K562 (cell line): ENCODE results near the gene SLC25A28. TPM values are rescaled to one million over a fixed set of nuclear protein-coding genes. Genes with fewer than 3 reads are reported as not detected.

ENCODE experiments used
- CCNT2 ChIP-seq: IDR thresholded peaks from 2 replicates; pipeline ENCODE4 v1.6.1; 2011; ENCODE audit warnings: borderline replicate concordance, low read depth, mild to moderate bottlenecking, moderate library complexity, mixed read lengths, low read length; ENCODE audit not compliant: insufficient read length; ENCODE audit errors: extremely low read depth
- L3MBTL2 ChIP-seq: fragments of 450-650 bp; IDR thresholded peaks from 2 replicates; pipeline ENCODE4 v1.6.1; 2016; ENCODE audit warnings: mild to moderate bottlenecking, moderate library complexity
- LCOR ChIP-seq: sonication (generic); formaldehyde crosslinking; IDR thresholded peaks from 2 replicates; pipeline ENCODE4 v1.8.0; 2022; ENCODE audit warnings: mild to moderate bottlenecking, missing genetic modification reagents
- MTA3 ChIP-seq: fragments of 450-650 bp; formaldehyde crosslinking; IDR thresholded peaks from 2 replicates; pipeline ENCODE4 v1.6.1; 2017; ENCODE audit warnings: mild to moderate bottlenecking, borderline replicate concordance
- NR2C2 ChIP-seq, 2 experiments: fragments of 200-800 bp in 1 of 2; sonication (Bioruptor generic) in 1 of 2; sonication (generic) in 1 of 2; formaldehyde crosslinking in 1 of 2; IDR thresholded peaks; 2 replicates each; pipeline versions ENCODE4 v1.6.1 to v1.8.0; 2016 to 2022; ENCODE audit warnings: mild to moderate bottlenecking in 1 of 2, missing compliant biosample characterization in 1 of 2, missing genetic modification characterization in 1 of 2, missing genetic modification reagents in 1 of 2
- POLR2AphosphoS5 ChIP-seq: IDR thresholded peaks from 2 replicates; pipeline ENCODE4 v1.6.1; 2011; ENCODE audit warnings: mild to moderate bottlenecking, low read depth, low read length, moderate library complexity; ENCODE audit not compliant: control insufficient read depth, insufficient read depth
- RB1 ChIP-seq: fragments of 450-650 bp; IDR thresholded peaks from 2 replicates; pipeline ENCODE4 v1.6.1; 2017; ENCODE audit warnings: low read depth, mild to moderate bottlenecking
- SOX6 ChIP-seq: fragments of 450-650 bp; IDR thresholded peaks from 2 replicates; pipeline ENCODE4 v1.6.1; 2014; ENCODE audit warnings: mild to moderate bottlenecking
- SPI1 ChIP-seq: IDR thresholded peaks from 2 replicates; pipeline ENCODE4 v1.6.1; 2011; ENCODE audit warnings: low read depth, low read length, control low read depth, borderline replicate concordance
- TAF7 ChIP-seq: fragments of 450-650 bp; IDR thresholded peaks from 2 replicates; pipeline ENCODE4 v1.6.1; 2016; ENCODE audit warnings: missing genetic modification characterization, missing compliant biosample characterization
- TBP ChIP-seq: optimal IDR thresholded peaks from 2 replicates; pipeline ENCODE3; 2011; ENCODE audit warnings: low read depth, low read length, improper control_type of control experiment
- ZNF143 ChIP-seq: sonication (generic); formaldehyde crosslinking; IDR thresholded peaks from 2 replicates; pipeline ENCODE4 v1.9.0; 2022; ENCODE audit warnings: mild to moderate bottlenecking, missing genetic modification reagents
- ZNF589 ChIP-seq: fragments of 200-800 bp; sonication (Bioruptor generic); IDR thresholded peaks from 2 replicates; pipeline ENCODE4 v1.6.1; 2016; ENCODE audit warnings: low read depth, missing genetic modification characterization, missing compliant biosample characterization
- ZNF699 ChIP-seq: fragments of 250-450 bp; sonication (Bioruptor Pico); IDR thresholded peaks from 2 replicates; pipeline ENCODE4 v1.8.0; 2021; ENCODE audit warnings: mild to moderate bottlenecking, moderate library complexity; ENCODE audit not compliant: insufficient replicate concordance
- polyA plus RNA-seq, 8 experiments: library from polyadenylated mRNA; depleted of rRNA in 4 of 8; stranded (reverse) in 5 of 8; unstranded in 3 of 8; fragments of >200 nt; fragmentation: Nextera tagmentation in 2 of 8; fragmentation: Illumina TruSeq in 1 of 8; extraction: Ambion mirVana in 2 of 8; extraction: Trizol in 1 of 8; gene quantifications; 2 replicates each; pipeline versions ENCODE4 v1.2.1 to v1.2.3, GENCODE V29; 2011 to 2014; ENCODE audit warnings: inconsistent platforms in 1 of 8, missing spikeins in 1 of 8
- total RNA-seq, 7 experiments: library from RNA; depleted of rRNA in 6 of 7; stranded (reverse); fragments of >200 nt in 6 of 7; fragmentation: Illumina TruSeq in 2 of 7; extraction: Trizol in 2 of 7; gene quantifications; 2 replicates each; pipeline versions ENCODE4 v1.2.1 to v1.2.3, GENCODE V29; 2011 to 2021; ENCODE audit warnings: low replicate concordance in 1 of 7
- TF ChIP-seq, protein P1 (sequence below): sonication (generic); formaldehyde crosslinking; IDR thresholded peaks from 2 replicates; pipeline ENCODE4 v1.8.1; 2023; ENCODE audit warnings: mild to moderate bottlenecking, missing genetic modification reagents
- TF ChIP-seq, protein P2 (sequence below): fragments of 450-650 bp; IDR thresholded peaks from 2 replicates; pipeline ENCODE4 v1.6.1; 2017; ENCODE audit warnings: antibody characterized with exemption, mild to moderate bottlenecking
- TF ChIP-seq, protein P3 (sequence below): fragments of 450-650 bp; IDR thresholded peaks from 2 replicates; pipeline ENCODE4 v1.6.1; 2016; ENCODE audit warnings: mild to moderate bottlenecking

The SLC25A28 gene
- total and polyA plus RNA-seq, 9 of the 15 experiments (the other 6 are each of a cell fraction or from before 2014, with no cell fraction given): 6.2 to 32.3 (median 18.8) TPM

DNA sequence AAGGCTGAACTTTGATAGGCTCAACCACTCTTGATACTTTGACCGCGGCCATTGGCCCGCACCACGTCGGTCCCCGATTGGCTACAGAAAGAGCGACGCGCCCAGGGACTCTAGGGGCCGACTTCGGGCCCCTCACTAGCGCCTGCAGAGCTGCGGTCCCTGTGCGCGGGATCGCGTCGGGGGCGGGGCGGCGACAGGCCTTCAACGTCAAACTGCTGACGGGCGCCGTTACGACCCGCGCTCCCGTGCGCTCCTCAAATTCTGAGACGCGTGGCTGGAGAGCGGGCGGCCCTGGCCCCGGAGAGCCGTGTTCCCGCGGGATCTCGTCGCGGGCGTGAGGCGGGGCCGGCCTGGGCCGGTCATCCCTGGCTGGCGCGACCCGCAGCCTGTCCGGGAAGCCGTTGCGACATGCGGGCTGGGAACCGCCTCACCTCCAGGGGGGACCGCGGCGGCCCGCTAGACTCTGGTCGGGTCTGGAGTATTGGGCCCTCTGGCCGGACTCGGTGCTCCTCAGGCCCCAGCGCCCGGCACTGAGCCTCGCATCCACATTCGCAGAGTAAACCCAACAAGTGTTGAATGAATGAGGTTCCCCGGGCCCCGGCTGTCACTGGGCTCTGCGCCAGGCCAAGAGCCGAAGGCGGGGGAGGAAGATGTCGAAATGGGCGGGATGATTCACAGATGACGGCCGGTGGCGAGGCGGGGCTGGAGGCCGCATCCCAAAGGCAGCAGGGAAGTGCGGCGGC, 643 bp upstream of the SLC25A28 start (continued):
- TF ChIP-seq L3MBTL2 (peak; percentile 94), TAF7 (tag) (peak; percentile 20; the same call in 1 of the 2 replicates), ZNF589 (CRISPR knock-in tag) (peak; percentile 64; the same call in 1 of the 2 replicates), SOX6 (peak; percentile 26), CCNT2 (peak; percentile 28), POLR2AphosphoS5 (peak; percentile 62; the same call in 1 of the 2 replicates), ZNF699 (no peak), ZNF143 (CRISPR knock-in tag) (0 out of 2 replicates have a peak, but pooled peaks have one; percentile 45), TBP (peak; percentile 37), MTA3 (0 out of 2 replicates have a peak, but pooled peaks have one; percentile 67), LCOR (peak; percentile 77), NR2C2 (CRISPR knock-in tag; IDR thresholded peaks at IDR 0.05) (no peak), NR2C2 (tag; IDR thresholded peaks at IDR 0.05) (peak; percentile 91), RB1 (peak; percentile 61; the same call in 1 of the 2 replicates), SPI1 (peak; percentile 64)
- TF ChIP-seq, protein P1, sequence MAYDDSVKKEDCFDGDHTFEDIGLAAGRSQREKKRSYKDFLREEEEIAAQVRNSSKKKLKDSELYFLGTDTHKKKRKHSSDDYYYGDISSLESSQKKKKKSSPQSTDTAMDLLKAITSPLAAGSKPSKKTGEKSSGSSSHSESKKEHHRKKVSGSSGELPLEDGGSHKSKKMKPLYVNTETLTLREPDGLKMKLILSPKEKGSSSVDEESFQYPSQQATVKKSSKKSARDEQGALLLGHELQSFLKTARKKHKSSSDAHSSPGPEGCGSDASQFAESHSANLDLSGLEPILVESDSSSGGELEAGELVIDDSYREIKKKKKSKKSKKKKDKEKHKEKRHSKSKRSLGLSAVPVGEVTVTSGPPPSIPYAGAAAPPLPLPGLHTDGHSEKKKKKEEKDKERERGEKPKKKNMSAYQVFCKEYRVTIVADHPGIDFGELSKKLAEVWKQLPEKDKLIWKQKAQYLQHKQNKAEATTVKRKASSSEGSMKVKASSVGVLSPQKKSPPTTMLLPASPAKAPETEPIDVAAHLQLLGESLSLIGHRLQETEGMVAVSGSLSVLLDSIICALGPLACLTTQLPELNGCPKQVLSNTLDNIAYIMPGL (CRISPR knock-in tag): peak; percentile 52; the same call in 1 of the 2 replicates
- TF ChIP-seq, protein P2, sequence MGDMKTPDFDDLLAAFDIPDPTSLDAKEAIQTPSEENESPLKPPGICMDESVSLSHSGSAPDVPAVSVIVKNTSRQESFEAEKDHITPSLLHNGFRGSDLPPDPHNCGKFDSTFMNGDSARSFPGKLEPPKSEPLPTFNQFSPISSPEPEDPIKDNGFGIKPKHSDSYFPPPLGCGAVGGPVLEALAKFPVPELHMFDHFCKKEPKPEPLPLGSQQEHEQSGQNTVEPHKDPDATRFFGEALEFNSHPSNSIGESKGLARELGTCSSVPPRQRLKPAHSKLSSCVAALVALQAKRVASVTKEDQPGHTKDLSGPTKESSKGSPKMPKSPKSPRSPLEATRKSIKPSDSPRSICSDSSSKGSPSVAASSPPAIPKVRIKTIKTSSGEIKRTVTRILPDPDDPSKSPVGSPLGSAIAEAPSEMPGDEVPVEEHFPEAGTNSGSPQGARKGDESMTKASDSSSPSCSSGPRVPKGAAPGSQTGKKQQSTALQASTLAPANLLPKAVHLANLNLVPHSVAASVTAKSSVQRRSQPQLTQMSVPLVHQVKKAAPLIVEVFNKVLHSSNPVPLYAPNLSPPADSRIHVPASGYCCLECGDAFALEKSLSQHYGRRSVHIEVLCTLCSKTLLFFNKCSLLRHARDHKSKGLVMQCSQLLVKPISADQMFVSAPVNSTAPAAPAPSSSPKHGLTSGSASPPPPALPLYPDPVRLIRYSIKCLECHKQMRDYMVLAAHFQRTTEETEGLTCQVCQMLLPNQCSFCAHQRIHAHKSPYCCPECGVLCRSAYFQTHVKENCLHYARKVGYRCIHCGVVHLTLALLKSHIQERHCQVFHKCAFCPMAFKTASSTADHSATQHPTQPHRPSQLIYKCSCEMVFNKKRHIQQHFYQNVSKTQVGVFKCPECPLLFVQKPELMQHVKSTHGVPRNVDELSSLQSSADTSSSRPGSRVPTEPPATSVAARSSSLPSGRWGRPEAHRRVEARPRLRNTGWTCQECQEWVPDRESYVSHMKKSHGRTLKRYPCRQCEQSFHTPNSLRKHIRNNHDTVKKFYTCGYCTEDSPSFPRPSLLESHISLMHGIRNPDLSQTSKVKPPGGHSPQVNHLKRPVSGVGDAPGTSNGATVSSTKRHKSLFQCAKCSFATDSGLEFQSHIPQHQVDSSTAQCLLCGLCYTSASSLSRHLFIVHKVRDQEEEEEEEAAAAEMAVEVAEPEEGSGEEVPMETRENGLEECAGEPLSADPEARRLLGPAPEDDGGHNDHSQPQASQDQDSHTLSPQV: 0 out of 2 replicates have a peak, but pooled peaks have one; percentile 55
- TF ChIP-seq, protein P3, sequence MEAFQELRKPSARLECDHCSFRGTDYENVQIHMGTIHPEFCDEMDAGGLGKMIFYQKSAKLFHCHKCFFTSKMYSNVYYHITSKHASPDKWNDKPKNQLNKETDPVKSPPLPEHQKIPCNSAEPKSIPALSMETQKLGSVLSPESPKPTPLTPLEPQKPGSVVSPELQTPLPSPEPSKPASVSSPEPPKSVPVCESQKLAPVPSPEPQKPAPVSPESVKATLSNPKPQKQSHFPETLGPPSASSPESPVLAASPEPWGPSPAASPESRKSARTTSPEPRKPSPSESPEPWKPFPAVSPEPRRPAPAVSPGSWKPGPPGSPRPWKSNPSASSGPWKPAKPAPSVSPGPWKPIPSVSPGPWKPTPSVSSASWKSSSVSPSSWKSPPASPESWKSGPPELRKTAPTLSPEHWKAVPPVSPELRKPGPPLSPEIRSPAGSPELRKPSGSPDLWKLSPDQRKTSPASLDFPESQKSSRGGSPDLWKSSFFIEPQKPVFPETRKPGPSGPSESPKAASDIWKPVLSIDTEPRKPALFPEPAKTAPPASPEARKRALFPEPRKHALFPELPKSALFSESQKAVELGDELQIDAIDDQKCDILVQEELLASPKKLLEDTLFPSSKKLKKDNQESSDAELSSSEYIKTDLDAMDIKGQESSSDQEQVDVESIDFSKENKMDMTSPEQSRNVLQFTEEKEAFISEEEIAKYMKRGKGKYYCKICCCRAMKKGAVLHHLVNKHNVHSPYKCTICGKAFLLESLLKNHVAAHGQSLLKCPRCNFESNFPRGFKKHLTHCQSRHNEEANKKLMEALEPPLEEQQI: no peak
